GM19452 (cell line): ENCODE data around the gene MED13.
"Not testable (repeated sequence)": the region's sequence is repeated elsewhere in the genome, so short reads cannot be mapped to it uniquely, and the experiment has no call there.

Experiments
- ATAC-seq: cut with Tn5 transposase; IDR thresholded peaks from one replicate; pipeline ENCODE4 v1.9.1; 2021; ENCODE audit not compliant: unreplicated experiment

The MED13 gene

GRCh38 chr17:62089334-62089733 lies 24.3 kb upstream of the MED13 start:
- ATAC-seq: no peak

- no peak for ATAC-seq
These were observed 21.7 kb upstream of the MED13 start for GRCh38 chr17:62086737-62087136.

- no peak for ATAC-seq
These were observed 20.7 kb upstream of the MED13 start for GRCh38 chr17:62085511-62086408.

- no peak for ATAC-seq
These were observed 19.5 kb upstream of the MED13 start for GRCh38 chr17:62084585-62084984.

- no peak for ATAC-seq
These were observed 18.6 kb upstream of the MED13 start for GRCh38 chr17:62083651-62084050.

GRCh38 chr17:62080647-62081046 lies 15.6 kb upstream of the MED13 start:
- ATAC-seq: no peak

GRCh38 chr17:62078009-62078408 lies 12.9 kb upstream of the MED13 start:
- no peak for ATAC-seq

GRCh38 chr17:62076864-62077788 lies 12.0 kb upstream of the MED13 start:
- no peak for ATAC-seq

- ATAC-seq: no peak
These were observed 10.3 kb upstream of the MED13 start for GRCh38 chr17:62075308-62075815.

GRCh38 chr17:62073993-62074392 lies 8.9 kb upstream of the MED13 start:
- ATAC-seq: no peak

GRCh38 chr17:62072855-62073254 lies 7.8 kb upstream of the MED13 start:
- ATAC-seq: not testable (repeated sequence)

- ATAC-seq: no peak
These were observed 5.8 kb upstream of the MED13 start for GRCh38 chr17:62070900-62071299.

- ATAC-seq: no peak
These were observed 2.4 kb upstream of the MED13 start for GRCh38 chr17:62067165-62068145.

- ATAC-seq: peak; percentile 91
These were observed 762 bp upstream of the MED13 start for GRCh38 chr17:62065611-62066468.

GRCh38 chr17:62064029-62064790 lies 868 bp downstream of the MED13 start:
- no peak for ATAC-seq

- no peak for ATAC-seq
These were observed 2.1 kb downstream of the MED13 start for GRCh38 chr17:62062944-62063343.

GRCh38 chr17:62062302-62062701 lies 2.8 kb downstream of the MED13 start:
- no peak for ATAC-seq

GRCh38 chr17:62059414-62059813 lies 5.7 kb downstream of the MED13 start:
- no peak for ATAC-seq

GRCh38 chr17:62058611-62059010 lies 6.5 kb downstream of the MED13 start:
- ATAC-seq: no peak
